GM18909 (cell line): Measurements from ENCODE around the gene TTC6.

Experiments used
- ATAC-seq: cut with Tn5 transposase; IDR thresholded peaks from one replicate; pipeline ENCODE4 v1.9.1; 2021; ENCODE audit warnings: mild to moderate bottlenecking; ENCODE audit not compliant: unreplicated experiment, poor library complexity

TTC6 gene

GRCh38 chr14:37597538-37597913 is 2.1 kb downstream of the TTC6 start:
- no peak for ATAC-seq

GRCh38 chr14:37597914-37598746 is 2.7 kb downstream of the TTC6 start:
- no peak for ATAC-seq

- no peak for ATAC-seq
These were observed 3.5 kb downstream of the TTC6 start for GRCh38 chr14:37598747-37599506.

GRCh38 chr14:37599507-37600368 is 4.3 kb downstream of the TTC6 start:
- ATAC-seq, result no peak

GRCh38 chr14:37600880-37601741 is 5.7 kb downstream of the TTC6 start:
- ATAC-seq, result no peak

GRCh38 chr14:37601865-37602264 is 6.4 kb downstream of the TTC6 start:
- no peak for ATAC-seq

- ATAC-seq, result no peak
These were observed 7.4 kb downstream of the TTC6 start for GRCh38 chr14:37602605-37603453.

GRCh38 chr14:37603688-37604251 is 8.3 kb downstream of the TTC6 start:
- ATAC-seq, result no peak

GRCh38 chr14:37606678-37607077 is 11.2 kb downstream of the TTC6 start:
- no peak for ATAC-seq

GRCh38 chr14:37608649-37609048 is 13.2 kb downstream of the TTC6 start:
- ATAC-seq, result no peak

- ATAC-seq, result no peak
These were observed 15.6 kb downstream of the TTC6 start for GRCh38 chr14:37610945-37611523.

GRCh38 chr14:37615582-37616289 is 20.3 kb downstream of the TTC6 start:
- no peak for ATAC-seq

- ATAC-seq, result no peak
These were observed 21.4 kb downstream of the TTC6 start for GRCh38 chr14:37616853-37617252.

GRCh38 chr14:37617864-37618365 is 22.5 kb downstream of the TTC6 start:
- ATAC-seq, result no peak

- ATAC-seq, result no peak
These were observed 23.1 kb downstream of the TTC6 start for GRCh38 chr14:37618498-37619028.

GRCh38 chr14:37620856-37621255 is 25.4 kb downstream of the TTC6 start:
- ATAC-seq, result no peak

GRCh38 chr14:37622231-37622923 is 26.9 kb downstream of the TTC6 start:
- no peak for ATAC-seq
